CD4-positive, alpha-beta T cell treated with Interleukin-6 at 100 ng/mL for 8 hours (primary cell): ENCODE measurements around the gene CLSTN3.
A peak's percentile ranks its signal among the peaks of the same experiment; 100 is the strongest.

Experiments used
- DNase-seq: peaks from one replicate; pipeline ENCODE4 v3.0.0-alpha.2; 2020; ENCODE audit warnings: mixed read lengths, low spot score

Gene CLSTN3

DNA sequence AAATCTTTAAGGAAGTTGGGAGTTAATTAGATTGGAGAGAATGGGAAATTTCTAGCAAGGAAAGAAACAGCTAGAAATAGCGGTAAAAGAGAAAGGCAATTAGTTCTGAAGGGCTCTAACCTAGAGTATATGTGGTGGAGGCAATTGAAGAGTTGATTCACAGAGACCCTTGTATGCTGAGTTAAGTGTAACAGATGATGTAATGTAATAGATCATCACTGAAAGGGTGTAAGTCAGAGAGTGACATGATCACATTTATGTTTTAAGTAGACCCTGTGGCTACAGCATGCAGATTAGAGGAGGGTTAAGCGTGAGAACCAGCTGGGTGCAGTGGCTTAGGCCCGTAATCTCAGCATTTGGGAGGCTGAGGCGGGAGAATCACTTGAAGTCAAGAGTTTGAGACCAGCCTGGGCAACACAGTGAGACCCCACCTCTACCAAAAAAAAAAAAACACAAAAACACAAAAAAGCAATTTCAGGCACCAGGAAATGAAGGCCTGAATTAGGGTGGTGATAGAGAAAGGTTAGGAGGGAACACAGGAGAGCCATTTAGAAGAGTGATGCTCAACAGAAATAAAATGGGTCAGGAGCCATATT, 4.4 kb upstream of the CLSTN3 start:
- DNase-seq, result no peak

DNA sequence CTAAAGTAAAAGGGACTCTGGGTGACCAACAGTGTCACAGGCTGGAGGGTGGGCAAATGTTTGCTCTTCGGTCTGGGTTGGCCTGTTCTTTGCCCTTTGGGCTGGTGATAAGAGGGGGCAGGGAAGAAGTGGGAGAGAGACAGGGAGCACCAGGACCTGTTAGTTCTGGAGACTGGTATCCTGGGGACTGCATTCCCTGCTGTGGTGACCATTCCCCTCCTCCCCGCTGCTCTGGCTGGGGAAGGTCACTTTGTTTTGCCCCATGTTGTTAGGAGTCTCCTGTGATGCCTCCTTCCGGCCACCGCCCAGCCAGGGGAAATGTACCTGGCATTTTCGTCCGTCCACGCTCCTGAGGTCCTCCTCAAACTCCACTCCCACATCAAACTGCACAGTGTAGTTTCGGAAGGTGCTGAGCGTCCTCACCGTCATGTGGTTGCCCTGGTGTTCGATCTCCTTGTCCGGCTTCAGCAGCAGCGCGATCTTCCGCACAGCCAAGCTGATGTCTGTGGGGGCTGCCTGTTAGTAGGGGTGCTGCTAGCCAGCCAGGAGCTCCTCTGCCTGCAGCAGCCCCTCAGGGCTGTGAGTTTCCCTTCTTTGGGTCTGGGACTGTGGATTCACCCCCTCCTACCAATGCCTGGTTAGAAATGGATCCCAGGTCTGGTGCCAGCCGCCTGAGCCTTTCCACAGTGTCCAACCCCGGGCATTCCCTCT, 2.1 kb upstream of the CLSTN3 start:
- no peak for DNase-seq

DNA sequence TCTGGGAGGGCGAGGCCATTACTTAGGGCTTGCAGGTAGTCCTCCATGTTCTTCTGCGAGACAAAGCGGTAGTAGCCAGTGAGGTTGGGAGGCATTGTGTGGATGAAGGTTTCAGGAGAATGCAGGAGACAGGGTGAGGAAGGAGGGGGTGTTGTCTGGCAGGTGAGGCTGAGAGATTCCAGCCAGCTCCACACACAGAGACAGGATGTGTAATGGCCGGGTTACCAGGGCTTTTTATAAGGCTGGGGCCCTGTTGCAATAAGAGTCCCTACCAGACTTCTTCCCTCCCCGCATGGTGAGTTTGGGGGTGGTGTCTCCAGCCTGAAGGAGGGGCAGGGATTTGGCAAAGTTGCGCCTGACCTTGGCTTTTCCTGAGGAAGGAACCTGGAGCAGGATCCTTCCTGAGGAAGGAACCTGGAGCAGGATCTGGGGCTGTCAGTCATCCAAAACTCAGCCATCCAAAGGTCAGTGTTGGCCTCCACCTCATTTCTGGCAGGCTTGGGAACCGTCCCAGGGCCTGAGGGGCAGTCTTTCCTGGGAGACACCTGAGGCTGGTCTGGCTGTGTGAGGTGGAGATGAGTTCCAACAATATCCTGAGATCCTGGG, 1.4 kb upstream of the CLSTN3 start, which contains the start of gene RBP5:
RBP5 (minus strand) TSS at position 209 of the 606 bp plus-strand sequence; CDS start at position 95, 114 bp downstream.
- no peak for DNase-seq

DNA sequence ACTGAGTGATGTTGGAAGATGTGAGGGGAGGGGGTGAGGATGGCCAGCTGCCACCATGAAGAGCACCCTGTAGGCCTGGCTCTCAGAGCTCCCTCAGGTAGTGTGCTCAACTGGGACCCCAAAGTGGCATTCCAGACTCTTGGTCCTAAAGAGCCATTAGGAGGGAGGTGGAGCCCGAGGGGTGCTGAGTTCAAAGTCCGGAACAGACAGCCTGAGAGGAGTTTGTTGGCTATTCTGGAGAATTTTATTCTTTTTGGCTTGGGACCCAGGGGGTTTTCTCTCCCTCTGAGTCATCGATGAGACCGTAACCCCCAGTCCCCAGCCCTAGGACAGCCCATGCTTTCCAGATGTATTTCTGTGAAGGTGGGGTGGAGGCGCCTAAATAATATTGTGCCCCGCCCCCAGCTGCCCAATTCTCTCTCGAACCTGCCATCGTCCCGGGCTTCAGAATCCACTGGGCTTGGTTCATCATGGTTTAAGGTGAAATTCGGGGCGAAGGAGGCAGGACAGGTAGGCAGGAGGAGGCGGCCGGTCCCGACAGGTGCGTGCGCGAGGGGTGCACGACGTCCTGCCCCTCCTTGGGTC, 792 bp upstream of the CLSTN3 start:
- DNase-seq, result no peak

DNA sequence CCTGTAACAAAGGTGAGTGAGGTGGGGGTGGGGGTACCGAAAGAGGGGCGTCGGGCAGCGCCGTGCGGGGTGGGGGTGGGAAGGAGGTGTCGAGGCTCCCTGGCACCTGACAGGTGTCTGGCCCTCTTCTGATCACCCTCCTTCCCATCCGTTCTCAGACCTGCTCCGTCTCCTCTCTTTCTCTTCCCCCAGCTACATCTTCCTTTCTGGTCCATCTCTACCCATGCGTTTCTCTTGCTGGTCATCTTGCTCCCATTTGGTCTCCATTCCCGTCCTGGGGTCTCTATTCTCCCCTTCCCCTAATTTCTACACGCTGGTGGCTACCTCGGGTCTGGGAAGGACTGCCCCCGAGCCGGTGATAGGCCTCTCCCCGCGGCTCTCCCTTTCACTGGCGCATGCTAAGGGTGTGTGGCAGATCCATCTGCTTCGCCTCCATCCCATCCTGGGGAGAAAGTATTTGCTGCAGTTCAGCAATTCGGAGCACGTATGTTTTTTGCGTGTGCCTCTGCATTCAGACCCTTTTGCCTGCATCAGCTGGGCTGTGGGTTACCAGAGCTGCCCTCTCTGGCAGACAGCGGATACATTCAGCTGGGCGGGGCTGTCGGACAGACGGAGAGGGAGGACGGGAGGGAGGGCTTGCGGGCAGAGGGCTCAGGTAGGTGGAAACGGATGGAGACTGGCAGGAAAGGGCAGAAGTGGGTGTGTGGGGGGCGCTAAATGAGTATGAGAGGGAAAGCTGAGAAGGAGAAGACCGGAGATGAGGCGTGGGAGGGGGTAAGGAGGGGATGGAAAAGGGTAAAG, 730 bp downstream of the CLSTN3 start:
- DNase-seq, result peak; percentile 59

DNA sequence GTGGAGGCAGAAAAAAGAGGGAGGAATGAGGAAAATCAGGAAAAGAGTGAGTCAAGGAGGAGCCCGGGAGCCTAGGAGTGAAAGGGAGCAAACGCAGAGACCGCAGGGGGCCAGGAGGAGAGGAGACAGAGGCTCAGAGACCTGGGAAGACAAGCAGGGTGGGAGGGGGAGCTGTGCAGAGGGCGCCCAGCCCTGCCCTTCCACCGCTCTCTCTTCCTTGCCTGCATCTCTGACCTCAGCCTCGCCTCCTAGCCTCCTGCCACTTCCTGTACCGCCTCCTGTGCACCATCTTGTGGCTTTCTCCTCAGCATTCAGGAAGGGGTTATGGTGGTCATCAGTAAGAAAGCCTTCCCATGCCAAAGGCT, 1.3 kb downstream of the CLSTN3 start:
- DNase-seq, result peak; percentile 22

DNA sequence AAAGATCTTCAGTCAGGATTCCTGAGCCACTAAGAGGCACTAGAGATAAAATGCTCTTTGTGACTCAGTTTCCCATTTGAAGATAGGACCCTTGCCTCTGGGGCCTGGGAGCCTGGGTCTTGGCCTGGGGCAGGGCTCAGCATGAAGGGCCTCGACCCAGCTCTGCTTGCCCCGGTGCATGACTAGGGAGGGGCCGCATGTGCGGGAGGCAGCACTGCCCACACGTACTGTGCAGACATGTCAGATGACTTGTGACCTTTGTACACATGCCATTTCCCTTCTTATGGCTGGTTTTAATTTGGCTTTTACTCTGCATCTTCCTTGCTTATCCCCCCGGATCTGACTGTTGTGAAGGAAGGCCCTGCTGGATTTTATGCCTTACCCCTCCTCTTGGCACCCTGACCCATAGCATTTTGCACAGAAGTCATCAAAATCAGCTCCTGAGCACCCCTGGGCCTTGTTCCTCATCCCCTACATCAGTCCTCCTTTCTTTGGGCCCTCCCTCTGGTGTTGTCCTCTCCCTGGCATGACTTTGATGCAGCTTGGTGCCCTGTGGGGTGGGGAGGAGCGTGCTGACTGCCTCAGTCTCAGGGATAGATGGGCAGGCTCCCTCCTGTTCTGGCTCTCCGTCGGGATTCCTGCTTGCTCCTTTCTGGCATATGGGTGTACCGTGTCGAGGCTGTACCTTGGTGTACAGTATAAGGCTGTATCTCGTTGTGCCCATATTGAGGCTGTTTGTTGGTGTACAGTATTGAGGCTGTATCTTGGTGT, 4.4 kb downstream of the CLSTN3 start:
- DNase-seq, result no peak

DNA sequence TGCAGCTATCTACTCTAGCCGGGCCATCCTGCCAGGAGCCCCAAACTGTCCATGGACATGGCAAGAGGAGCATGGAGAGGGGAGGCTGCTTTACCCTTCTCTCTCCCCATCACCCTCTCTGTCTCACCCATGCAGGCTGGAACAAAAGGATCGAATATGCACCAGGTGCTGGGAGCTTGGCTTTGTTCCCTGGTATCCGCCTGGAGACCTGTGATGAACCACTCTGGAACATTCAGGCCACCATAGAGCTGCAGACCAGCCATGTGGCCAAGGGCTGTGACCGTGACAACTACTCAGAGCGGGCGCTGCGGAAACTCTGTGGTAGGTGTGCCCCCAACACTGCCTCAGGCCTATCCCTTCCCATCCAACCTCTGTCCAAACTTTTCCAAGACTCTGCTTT, 5.9 kb downstream of the CLSTN3 start:
- DNase-seq, result no peak

DNA sequence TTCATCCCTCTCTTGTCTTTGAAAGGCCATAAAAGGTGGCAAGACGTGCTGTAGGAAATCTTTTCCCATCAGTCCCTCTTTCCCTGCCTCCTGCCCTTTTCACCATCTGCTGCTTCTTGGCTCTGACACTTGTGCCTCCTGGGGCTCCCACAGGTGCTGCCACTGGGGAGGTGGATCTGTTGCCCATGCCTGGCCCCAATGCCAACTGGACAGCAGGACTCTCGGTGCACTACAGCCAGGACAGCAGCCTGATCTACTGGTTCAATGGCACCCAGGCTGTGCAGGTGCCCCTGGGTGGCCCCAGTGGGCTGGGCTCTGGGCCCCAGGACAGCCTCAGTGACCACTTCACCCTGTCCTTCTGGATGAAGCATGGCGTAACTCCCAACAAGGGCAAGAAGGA, 6.5 kb downstream of the CLSTN3 start:
- no peak for DNase-seq

DNA sequence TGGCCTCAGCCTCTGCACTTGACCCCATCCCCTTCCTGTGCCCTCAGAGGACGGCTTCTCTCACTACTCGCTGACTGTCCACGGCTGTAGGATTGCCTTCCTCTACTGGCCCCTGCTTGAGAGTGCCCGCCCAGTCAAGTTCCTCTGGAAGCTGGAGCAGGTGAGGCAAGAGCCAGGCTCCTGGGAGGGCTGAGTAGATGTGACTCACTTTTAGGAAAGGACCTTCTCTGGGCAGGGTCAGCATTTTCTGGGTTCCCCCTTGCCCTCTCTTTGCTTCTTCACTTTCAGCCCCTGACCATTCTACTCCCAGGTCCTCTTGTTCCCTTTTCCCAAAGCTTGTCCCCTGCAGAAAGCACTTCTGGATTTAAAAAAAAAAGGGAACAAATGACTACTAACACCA, 7.7 kb downstream of the CLSTN3 start:
- no peak for DNase-seq

DNA sequence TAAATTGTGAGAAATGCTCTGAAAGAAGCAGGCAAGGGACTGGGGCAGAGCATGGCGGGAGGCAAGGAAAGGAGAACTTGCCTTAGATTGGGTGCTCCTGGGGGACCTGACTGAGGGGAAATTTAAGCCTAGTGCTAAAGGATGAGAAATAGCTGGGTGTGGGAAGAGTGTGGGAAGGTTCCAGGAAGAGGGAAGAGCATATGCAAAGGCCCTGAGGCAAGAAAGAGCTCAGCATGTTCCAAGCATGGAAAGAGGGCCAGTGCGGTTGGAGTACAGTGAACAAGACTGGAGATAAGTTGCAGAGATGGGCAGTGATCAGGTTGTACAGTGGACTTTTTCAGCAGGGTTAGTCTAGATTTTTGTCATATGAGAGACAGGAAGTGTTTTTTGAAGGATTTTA, 9.0 kb downstream of the CLSTN3 start:
- no peak for DNase-seq

DNA sequence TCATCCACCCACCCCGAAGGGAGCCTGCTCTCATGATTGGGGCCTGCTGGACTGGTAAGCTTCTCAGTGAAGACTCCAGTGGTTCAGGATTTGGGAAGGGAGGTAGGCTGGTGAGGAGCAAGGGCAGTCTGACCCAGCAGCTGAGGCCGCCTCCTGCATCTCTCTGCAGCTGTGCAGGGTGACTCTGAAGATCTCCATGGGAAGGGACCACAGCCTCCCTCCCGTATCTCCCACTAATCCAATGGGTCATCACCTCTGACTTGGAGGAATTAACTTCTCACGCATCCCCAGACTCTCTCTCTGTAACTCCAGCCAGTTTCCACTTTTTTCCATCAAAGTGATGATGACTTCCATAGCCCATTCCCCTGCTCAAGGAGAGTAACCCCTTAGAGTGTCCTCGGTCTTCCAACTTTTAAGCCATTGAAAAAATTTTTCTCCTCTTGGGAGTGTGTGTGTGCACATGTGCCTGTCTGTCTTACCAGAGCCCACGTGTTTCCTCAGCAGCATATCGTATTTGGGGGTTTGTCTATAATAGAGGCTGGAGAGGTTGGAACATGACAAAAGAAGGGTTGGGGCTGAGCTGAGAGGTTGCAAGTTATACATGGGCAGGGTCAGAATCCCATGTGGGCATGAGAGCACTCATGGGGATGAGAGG, 11.3 kb downstream of the CLSTN3 start:
- DNase-seq, result no peak

DNA sequence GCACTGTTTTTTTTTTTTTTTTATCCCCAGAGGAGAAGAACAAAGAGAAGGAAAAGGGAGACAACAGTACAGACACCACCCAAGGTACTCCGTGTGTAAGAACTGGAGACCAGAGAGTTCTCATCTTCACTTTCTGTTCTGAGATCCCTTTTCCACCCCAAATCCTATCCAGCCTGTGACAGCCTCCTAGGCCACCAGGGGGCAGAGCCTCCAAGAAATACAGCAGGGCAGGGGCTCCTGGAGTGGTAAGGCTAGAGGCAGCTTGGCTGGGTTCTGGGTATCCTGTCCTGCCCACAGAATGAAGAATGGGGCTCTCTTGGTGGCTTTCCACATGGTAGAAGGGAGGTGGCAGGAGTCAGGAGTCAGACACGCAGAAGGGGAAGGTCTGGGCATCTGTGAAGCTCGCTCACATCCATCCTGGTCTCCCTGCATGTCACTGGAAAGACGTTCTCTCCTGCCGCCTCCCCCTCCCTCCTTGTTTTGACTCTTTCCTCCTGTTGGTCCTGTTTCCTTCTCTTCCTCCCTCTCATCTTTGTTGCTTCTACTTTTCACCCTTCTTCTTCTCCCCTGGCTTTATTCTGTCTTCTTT, 12.0 kb downstream of the CLSTN3 start:
- DNase-seq, result peak; percentile 44

DNA sequence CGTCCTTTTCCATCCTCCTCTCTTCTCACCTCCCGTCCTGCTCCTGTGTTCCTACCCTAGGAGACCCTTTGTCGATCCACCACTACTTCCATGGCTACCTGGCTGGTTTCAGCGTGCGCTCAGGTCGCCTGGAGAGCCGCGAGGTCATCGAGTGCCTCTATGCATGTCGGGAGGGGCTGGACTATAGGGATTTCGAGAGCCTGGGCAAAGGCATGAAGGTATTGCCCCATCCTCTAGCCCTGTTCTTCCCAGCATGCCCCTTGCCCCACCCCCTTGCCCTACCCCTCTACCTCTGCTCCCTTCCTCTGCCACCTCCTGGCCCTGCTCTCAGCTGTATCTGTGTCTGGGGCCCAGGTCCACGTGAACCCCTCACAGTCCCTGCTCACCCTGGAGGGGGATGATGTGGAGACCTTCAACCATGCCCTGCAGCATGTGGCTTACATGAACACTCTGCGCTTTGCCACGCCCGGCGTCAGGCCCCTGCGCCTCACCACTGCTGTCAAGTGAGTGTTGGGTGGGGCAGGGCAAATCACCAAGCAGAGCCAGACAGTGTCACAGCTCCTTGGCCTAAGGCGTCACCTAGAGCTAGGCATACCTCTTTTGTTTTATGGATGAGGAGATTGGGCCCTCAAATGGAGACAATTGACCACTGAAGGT, 12.8 kb downstream of the CLSTN3 start:
- no peak for DNase-seq

DNA sequence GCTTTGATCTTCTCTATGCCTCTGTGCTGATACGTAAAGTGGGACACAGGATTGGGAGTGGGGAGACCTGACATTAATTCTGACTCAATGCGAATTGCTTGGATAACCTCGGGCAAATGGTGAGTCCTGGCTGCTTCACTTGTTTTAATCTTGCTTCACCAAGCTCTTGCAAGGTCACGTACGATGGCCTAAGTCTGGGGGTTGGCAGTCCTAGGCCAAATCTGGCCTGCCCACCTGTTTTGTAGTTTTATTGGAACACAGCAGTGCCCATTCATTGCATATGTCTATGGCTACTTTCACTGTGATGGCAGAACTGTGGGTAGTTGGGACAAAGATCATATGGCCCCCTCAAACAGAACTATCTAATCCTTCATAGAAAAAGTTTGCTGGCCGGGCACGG, 13.4 kb downstream of the CLSTN3 start:
- DNase-seq, result no peak

DNA sequence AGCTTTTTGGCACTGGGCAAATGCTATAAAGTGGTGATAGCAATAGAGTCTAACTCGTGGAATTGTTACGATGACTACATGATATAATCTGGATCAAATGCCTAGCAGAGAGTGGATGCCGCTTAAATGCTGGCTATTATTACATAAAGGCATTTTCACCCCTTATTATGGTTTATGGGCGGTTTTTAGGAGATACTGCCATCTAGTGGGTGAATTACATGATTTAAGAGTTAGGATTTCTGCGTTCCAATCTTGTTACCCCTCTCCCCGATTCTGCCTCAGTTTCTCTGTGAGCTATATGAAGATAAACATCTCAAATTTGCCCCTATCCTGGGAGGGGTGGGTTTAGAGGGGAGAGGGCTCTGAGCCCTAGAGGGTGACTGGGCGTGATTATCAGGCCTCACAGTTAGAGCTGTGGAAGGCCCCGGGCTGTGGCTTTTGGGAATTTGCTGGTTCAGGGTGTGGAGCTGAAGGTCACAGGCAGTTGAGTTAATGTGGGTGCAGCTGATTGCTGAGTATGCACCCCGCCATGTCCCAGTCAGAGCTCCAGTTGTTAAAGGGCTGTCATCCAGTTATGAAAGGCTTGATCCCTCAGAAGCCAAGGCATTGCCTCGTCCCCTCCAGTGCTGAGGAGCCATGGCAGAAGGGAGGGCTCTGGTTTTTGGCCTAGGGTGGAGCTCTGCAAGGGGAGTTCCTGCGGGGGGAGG, 14.4 kb downstream of the CLSTN3 start:
- DNase-seq, result no peak

DNA sequence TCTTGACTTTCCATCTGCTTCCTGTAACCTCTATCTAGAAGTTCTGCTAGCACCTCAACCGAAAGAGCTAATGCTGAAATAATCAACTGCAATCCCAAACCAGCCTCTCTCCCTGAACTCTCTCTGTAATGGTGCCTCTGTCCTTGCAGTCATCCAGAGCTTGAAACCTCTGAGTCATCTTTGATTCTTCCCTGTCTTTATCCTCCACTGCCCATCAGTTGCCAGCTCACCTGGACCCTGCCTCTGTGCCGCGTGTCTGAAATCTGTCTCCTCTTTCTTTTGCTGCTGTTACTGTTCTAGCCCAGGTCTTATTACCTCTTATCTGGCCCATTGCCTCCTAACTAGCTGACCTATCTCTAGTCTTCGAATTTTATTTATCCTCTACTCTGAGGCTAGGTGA, 15.5 kb downstream of the CLSTN3 start:
- no peak for DNase-seq

DNA sequence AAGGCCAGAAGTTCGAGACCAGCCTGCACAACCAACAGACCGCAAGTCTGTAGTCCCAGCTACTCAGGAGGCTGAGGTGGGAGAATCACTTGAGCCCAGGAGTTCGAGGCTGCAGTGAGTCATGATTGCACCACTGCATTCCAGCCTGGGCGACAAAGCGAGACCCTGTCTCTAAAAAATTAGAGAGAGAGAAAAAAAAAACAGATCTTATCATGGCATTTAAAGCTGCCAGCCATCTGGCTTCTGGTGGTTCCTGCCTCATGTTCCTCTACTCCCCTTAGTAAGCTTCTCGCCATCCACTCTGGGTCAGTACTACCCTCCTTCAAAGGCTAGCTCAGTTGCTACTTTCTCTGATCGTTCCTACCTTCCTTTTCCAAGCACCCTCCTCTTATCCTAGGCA, 16.1 kb downstream of the CLSTN3 start:
- no peak for DNase-seq

DNA sequence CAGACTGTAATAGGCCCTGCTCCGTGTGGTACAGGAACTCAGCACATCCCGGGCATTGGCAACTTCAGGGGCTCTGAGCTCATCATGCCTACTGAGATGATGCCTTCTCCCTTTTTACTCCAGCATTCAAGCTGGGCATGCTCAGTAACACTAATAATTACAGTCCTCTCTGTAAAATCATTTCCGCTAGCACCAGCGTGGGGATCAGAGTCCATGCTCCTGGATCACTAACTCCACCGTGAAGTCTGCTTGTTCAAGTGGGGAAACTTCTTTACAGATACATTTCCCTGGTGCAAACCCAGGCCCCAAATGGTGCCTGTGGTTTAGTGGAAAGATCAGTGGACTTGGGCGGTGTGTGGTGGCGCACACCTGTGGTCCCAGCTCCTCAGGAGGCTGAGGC, 16.7 kb downstream of the CLSTN3 start:
- DNase-seq, result no peak

DNA sequence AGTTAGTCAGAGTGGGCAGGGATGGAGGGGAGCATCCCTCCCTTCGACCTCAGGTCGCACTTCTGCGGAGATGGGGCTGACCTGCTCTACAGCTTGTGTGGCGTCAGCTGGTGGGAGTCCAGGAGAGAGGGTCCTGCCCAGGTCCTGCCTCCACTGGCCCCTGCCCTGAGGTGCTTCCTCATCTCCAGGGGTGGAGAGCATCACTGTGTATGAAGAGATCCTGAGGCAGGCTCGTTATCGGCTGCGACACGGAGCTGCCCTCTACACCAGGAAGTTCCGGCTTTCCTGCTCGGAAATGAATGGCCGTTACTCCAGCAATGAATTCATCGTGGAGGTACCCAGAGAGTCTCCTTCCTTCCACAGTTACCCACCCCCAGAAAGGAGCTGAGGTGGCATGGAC, 20.2 kb downstream of the CLSTN3 start:
- no peak for DNase-seq
